Cardiac ventricle fibroblast (primary cell): Measurements from ENCODE around the gene MYL7. TPM values are rescaled to one million over a fixed set of nuclear protein-coding genes. Genes with fewer than 3 reads are reported as not detected.

ENCODE experiments used
- total RNA-seq: library from RNA; depleted of rRNA; stranded (reverse); fragments of >200 nt; gene quantifications from 2 replicates; pipeline ENCODE4 v1.2.3, GENCODE V29; 2015

The MYL7 gene, protein sequence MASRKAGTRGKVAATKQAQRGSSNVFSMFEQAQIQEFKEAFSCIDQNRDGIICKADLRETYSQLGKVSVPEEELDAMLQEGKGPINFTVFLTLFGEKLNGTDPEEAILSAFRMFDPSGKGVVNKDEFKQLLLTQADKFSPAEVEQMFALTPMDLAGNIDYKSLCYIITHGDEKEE
- total RNA-seq, result not detected in 2 replicates

GRCh38 chr7:44141221-44141850, at the start of gene MYL7:
Gene MYL7, minus strand, starts transcription at chr7:44141332. Its CDS starts 27 bp downstream, at chr7:44141305.

DNA sequence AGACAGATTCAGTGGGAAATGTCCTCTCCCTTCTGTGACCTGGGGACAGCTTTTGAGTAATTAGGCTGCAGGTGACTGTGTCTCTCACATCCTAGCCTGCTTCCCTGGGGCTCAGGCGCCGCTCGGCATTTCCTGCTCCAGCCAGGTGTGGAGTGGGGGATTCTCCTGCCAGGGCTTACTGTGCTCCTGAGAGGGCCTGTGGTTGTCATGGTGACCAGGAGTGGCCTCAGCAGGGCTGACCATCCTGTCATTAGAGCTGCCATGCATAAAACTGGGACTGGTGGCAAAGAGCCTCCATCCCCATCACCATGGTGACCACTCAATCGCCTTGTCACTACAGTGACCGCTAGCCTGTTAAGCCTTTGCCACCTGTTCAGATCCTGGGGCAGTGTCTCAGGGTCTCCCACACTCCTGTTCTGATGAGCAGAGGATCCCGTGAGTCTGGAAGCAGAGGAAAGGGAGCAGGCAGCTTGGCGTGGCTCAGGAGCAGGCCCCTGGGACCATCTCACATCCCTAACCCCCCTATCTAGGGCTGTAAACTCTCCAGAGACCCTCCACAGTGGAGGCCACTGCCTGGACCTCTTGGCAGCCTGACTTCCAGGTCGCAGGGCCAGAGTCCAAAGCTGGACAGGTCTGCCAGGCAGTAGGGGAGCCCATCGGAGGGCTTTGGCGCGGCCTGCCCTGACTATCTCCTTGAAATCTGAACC, 48.3 kb upstream of the MYL7 start, which contains the start of gene GCK:
Gene GCK (minus strand): TSS at position 154 of the 707 bp plus-strand sequence. CDS start 486 bp downstream, outside the sequence.

GRCh38 chr7:44123190-44124003, 17.7 kb downstream of the MYL7 start, which contains the start of gene POLD2:
Gene POLD2, minus strand, starts transcription at chr7:44123548. Its CDS starts 1,495 bp downstream, at chr7:44122053.

GRCh38 chr7:44103923-44104859, 36.9 kb downstream of the MYL7 start, which contains the start of gene AEBP1:
Gene AEBP1, plus strand, starts transcription at chr7:44104345. Its CDS starts 321 bp downstream, at chr7:44104666.

Other genes with a start within 250 kb of the MYL7 start
- 14.0 and 19.8 TPM in 2 replicates for gene URGCP, start 234.7 kb downstream of the MYL7 start, total RNA-seq
- gene UBE2D4, start 214.9 kb downstream of the MYL7 start, total RNA-seq, result 10.6 and 17.2 TPM in 2 replicates
- not detected in 2 replicates for gene SPDYE1, start 143.4 kb downstream of the MYL7 start, total RNA-seq
- 82.4 and 90.7 TPM in 2 replicates for gene DBNL, start 96.6 kb downstream of the MYL7 start, total RNA-seq
- gene PGAM2, start 75.8 kb downstream of the MYL7 start, total RNA-seq, result not detected in 2 replicates
- 19.3 and 27.1 TPM in 2 replicates for gene POLM, start 58.8 kb downstream of the MYL7 start, total RNA-seq
- gene AEBP1, start 37.0 kb downstream of the MYL7 start, total RNA-seq, result 165 and 178 TPM in 2 replicates
- gene POLD2, start 17.8 kb downstream of the MYL7 start, total RNA-seq, result 55.4 and 58.2 TPM in 2 replicates
- 0.20 and 0.69 TPM in 2 replicates for gene GCK, start 48.1 kb upstream of the MYL7 start, total RNA-seq
- gene YKT6, start 59.6 kb upstream of the MYL7 start, total RNA-seq, result 58.7 and 63.3 TPM in 2 replicates
- gene CAMK2B, start 184.3 kb upstream of the MYL7 start, total RNA-seq, result 0.44 and 0.68 TPM in 2 replicates